Transverse colon (tissue), 4 donors: ENCODE results near the gene CCM2.

Experiments
- EP300 ChIP-seq: sonication (generic); formaldehyde crosslinking; IDR thresholded peaks from one replicate; pipeline ENCODE4 v1.6.1; 2017; ENCODE audit warnings: antibody characterized with exemption, low read depth
- POLR2A ChIP-seq: fragments of 450-650 bp; IDR thresholded peaks from one replicate; pipeline ENCODE4 v1.6.1; 2016; ENCODE audit warnings: antibody characterized with exemption, mild to moderate bottlenecking, moderate library complexity
- POLR2AphosphoS5 ChIP-seq, 3 donors: sonication (generic); formaldehyde crosslinking; IDR thresholded peaks; one replicate each; pipeline ENCODE4 v1.6.1; 2016; ENCODE audit warnings: antibody characterized with exemption in 3 of 3
- TF ChIP-seq, protein P1 (sequence below), 5 experiments: fragments of 200-600 bp in 3 of 5; fragments of 450-650 bp in 2 of 5; sonication (generic) in 3 of 5; IDR thresholded peaks; 1 replicate in 2 of 5; 2 replicates in 3 of 5; pipeline ENCODE4 v1.5.1; 2016 to 2017; ENCODE audit warnings: antibody characterized with exemption in 5 of 5, inconsistent platforms in 3 of 5, mild to moderate bottlenecking in 2 of 5, moderate library complexity in 1 of 5

DNA sequence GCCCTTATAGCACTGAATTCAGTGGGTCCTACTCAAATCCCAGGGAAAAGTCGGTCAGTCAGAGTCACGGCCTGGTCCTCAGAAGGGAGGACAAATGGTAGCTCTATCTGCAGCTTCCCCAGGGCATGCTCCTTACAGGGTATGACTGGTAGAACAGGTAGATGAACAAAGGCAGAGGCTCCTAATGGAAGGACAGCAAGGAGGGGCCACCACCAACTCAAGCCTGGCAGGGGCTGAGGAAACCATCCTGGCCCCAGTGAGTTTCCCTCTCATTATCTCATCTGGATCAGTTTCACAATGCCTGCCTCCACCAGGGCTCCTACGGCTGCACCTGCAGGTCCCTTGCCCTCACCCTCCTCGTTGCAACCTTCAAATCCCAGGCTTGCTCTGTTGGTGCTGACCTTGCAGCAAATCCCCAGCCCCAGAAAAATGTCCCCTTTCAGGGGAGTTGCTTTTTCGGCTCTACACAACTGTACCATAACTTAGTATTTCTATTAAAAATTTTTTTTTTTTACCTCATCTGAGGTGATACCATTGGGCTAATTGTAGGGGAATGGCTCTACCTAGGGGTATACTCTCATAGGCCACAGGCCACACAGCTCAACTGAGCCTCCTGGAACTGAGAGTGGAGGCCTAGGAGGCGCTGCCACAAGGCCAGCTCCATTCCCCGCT, 18.8 kb upstream of the CCM2 start:
- no peak for TF ChIP-seq POLR2A
- TF ChIP-seq, protein P1, sequence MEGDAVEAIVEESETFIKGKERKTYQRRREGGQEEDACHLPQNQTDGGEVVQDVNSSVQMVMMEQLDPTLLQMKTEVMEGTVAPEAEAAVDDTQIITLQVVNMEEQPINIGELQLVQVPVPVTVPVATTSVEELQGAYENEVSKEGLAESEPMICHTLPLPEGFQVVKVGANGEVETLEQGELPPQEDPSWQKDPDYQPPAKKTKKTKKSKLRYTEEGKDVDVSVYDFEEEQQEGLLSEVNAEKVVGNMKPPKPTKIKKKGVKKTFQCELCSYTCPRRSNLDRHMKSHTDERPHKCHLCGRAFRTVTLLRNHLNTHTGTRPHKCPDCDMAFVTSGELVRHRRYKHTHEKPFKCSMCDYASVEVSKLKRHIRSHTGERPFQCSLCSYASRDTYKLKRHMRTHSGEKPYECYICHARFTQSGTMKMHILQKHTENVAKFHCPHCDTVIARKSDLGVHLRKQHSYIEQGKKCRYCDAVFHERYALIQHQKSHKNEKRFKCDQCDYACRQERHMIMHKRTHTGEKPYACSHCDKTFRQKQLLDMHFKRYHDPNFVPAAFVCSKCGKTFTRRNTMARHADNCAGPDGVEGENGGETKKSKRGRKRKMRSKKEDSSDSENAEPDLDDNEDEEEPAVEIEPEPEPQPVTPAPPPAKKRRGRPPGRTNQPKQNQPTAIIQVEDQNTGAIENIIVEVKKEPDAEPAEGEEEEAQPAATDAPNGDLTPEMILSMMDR (IDR thresholded peaks at IDR 0.05), result no peak
- TF ChIP-seq POLR2AphosphoS5 (IDR thresholded peaks at IDR 0.05), result no peak
- no peak for TF ChIP-seq EP300
